ENCODE results near the gene SNX13. TPM values are rescaled to one million over a fixed set of nuclear protein-coding genes. Genes with fewer than 3 reads are reported as not detected.

Gene SNX13
- total and polyA plus RNA-seq, 2 donors (not counting 3 experiments of a cell fraction or from before 2014, with no cell fraction given) = 6.1 to 28.5 TPM

- Histone ChIP-seq H3K9ac (replicated peaks; ENCODE audit: extremely low read depth, insufficient read depth, low read length) (no peak overlapping the region), H3K79me2 (ENCODE audit: control insufficient read depth, insufficient read depth, low read length) (no peaks in the 10 kb centered on the region), H3K4me2 (ENCODE audit: insufficient read depth, low read length) (no peak overlapping the region), H4K20me1 (replicated peaks; ENCODE audit: control insufficient read depth, extremely low read depth, insufficient read depth, low read length) (no peaks in the 10 kb centered on the region), H3K36me3 (ENCODE audit: control insufficient read depth in 2 of 2, extremely low read depth in 1 of 2, insufficient read depth in 2 of 2, low read length in 2 of 2) (no peaks in the 10 kb centered on the region), H3K4me3 (replicated peaks in 1 of 3; ENCODE audit: insufficient read depth in 1 of 3, low read depth in 1 of 3, low read length in 3 of 3) (no peak overlapping the region), H3K27ac (ENCODE audit: insufficient read depth, low read depth, low read length) (no peak overlapping the region), H2AFZ (ENCODE audit: low read depth, low read length) (no peak overlapping the region), H3K27me3 (ENCODE audit: control insufficient read depth in 2 of 2, insufficient read depth in 2 of 2, low read length in 2 of 2) (no peaks in the 10 kb centered on the region), H3K9me3 (replicated peaks; ENCODE audit: control insufficient read depth, insufficient read depth, low read length) (no peaks in the 10 kb centered on the region), H3K4me1 (ENCODE audit: control insufficient read depth, extremely low read depth, insufficient read depth, low read length) (no peaks in the 10 kb centered on the region), H3K9me1 (replicated peaks; ENCODE audit: control insufficient read depth, extremely low read depth, insufficient read depth, low read length) (no peaks in the 10 kb centered on the region)
- dilution Hi-C loops (cut with MboI; ENCODE audit: extremely low pct_ligation_motif_present, low sequenced_read_pairs) (no loop called here), intact Hi-C loops (cut with micrococcal nuclease) (no loop called here)
- BruUV-seq (replicated peaks) = no TSS peak
- FAIRE-seq (no peak), DNase-seq (ENCODE audit: low read depth, low spot score) (no peak)
- ChIA-PET CTCF (no interaction called here), POLR2A (no interaction called here)
- TF ChIP-seq POLR2A (IDR thresholded peaks at IDR 0.05; ENCODE audit: low read depth, low read length) = no peak
- TF ChIP-seq FOS (IDR thresholded peaks at IDR 0.05; ENCODE audit: borderline replicate concordance, insufficient read depth, low read length) = no peak
- TF ChIP-seq CTCF (IDR thresholded peaks at IDR 0.05; ENCODE audit: extremely low read depth in 1 of 2, insufficient read depth in 1 of 2, low read depth in 1 of 2, low read length in 2 of 2) = no peak
- no peak for TF ChIP-seq EZH2 (IDR thresholded peaks at IDR 0.05; ENCODE audit: borderline replicate concordance, low read depth, low read length, severe bottlenecking)
- no peak for TF ChIP-seq MYC (IDR thresholded peaks at IDR 0.05; ENCODE audit: low read depth, low read length)
- no peak for TF ChIP-seq GATA2 (IDR thresholded peaks at IDR 0.05; ENCODE audit: insufficient read depth, insufficient read length, low read depth, low read length)
- TF ChIP-seq JUN (IDR thresholded peaks at IDR 0.05; ENCODE audit: borderline replicate concordance, insufficient read depth, insufficient read length, low read depth) = no peak
- TF ChIP-seq, protein P1, sequence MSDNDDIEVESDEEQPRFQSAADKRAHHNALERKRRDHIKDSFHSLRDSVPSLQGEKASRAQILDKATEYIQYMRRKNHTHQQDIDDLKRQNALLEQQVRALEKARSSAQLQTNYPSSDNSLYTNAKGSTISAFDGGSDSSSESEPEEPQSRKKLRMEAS (IDR thresholded peaks at IDR 0.05; ENCODE audit: insufficient read depth, insufficient read length) = no peak
- TF ChIP-seq POLR2AphosphoS5 (IDR thresholded peaks at IDR 0.05; ENCODE audit: insufficient read depth, low read depth, low read length) = no peak
Observed at GRCh38 chr7:17741426-17741825, 198.9 kb downstream of the SNX13 start.

Other genes starting within 250 kb of the SNX13 start
- gene PRPS1L1, start 87.4 kb upstream of the SNX13 start, total RNA-seq = not detected in 2 replicates
- not detected in 2 replicates for gene PRPS1L1, start 87.4 kb upstream of the SNX13 start, polyA plus RNA-seq